Left colon (tissue), 2 donors: ENCODE data around the gene CZIB. TPM values are rescaled to one million over a fixed set of nuclear protein-coding genes. Genes with fewer than 3 reads are reported as not detected.

Source experiments
- ATAC-seq: fragments of 200-7000 bp; cut with Tn5 transposase; one replicate; pipeline ENCODE4 v1.9.1; 2020; ENCODE audit warnings: mild to moderate bottlenecking, moderate library complexity
- DNase-seq, 2 donors: peaks; one replicate each; pipeline ENCODE4 v3.0.0-alpha.2; 2020
- intact Hi-C, 2 donors: fragments of 100-400 bp; cut with DNase I in 1 of 2; cut with micrococcal nuclease in 1 of 2; formaldehyde crosslinking; loops; one replicate each; pipeline versions ENCODE4 v1.11.2 to v1.14.0; 2022; cut with DNase I, micrococcal nuclease
- long read RNA-seq: library from polyadenylated mRNA; unstranded; transcript quantifications from one replicate; pipeline ENCODE4 v2.0.0, GENCODE V29; 2021
- total RNA-seq, 2 donors: library from RNA; stranded (reverse); fragmentation: NEBNext Ultra II Directional; extraction: Animal tissue kit (Norgen Biotek cat#: 25700); gene quantifications; one replicate each; pipeline ENCODE4 v1.2.1, GENCODE V29; 2021
- donor health status: DM: no; HTN: no; CAD: no.
- donor health status: DM: yes; HTN: yes; CAD: no.

The CZIB gene
- total RNA-seq: 10 to 100 TPM; 31.3 to 33.3 TPM
- long read RNA-seq, transcript C1orf123-201 (8 exons, 1,085 nt): major isoform, 26 of 32 reads
- long read RNA-seq, partial matches to known transcripts: 1 of 32 reads
- long read RNA-seq, other reads (novel, unspliced or antisense): 4 of 32 reads

DNA sequence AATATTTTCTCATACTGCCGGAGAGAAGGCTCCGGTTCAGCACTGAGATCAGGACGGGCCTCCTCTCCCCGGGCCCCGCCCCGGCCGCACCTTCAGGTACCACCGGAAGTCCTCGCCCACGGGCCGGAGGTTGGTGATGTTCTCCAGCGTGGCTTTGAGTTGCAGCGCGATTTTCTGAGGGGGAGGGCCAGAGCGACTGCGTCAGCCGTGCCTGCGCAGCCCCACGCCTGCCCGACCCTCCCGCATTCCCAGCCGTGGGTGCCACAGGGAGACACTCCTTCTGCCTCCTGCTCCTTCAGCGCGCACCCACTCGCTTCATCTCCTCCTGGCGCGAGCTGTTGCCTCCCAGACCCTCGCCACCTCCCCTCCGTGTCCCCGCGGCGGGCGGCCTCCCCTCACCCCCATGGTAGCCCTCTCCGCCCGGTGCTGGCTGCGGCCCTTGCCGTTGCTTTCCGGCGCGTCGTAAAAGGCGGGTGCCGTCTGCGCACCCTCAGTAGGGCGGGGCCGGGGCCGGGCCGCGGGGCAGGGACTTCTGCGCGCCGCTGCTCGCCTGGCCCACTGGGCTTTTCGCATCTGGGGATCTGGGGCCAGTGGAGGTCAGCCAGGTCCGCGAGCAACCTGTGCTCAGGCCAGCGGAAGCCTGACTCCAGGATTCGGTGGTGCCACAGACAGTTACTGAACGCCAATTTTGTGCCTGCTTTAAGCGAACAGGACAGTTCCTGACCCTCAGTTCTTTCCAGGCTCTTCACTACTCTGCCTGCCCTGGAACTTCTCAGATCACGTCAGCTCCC is at the start of gene CZIB:
TSS of gene CZIB (minus strand) at position 464 of the 791 bp plus-strand sequence. CDS start at position 405, 59 bp downstream.
- intact Hi-C loops: no loop called here
- ATAC-seq (peak; percentile 94), DNase-seq (peak; percentile 96 to 99)

GRCh38 chr1:53270107-53270506 is 49.7 kb upstream of the CZIB start:
- intact Hi-C loops: no loop called here
- DNase-seq (no peak), ATAC-seq (no peak)

GRCh38 chr1:53267761-53268160 is 47.3 kb upstream of the CZIB start:
- ATAC-seq: no peak
- intact Hi-C loops: no loop called here
- no peak for DNase-seq

DNA sequence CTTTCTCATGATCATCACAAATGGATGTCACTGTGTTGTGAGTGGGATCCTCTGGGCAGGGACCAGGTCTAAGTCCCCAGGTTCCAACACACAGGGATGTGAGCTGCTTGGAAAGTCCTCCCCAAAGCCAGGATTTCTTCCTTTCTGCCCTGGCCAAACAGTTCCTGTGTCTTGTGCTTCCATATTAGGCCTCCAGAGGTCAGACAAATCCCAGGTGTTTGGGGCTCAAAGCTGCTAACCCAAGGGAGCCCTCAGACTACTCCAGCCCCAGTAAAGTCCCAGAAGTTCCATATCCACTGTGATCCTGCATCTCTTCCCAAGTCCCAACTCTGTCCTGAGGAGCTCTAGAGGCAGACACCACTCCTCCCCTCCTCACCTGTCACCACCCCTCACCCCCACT is 45.6 kb upstream of the CZIB start:
- no peak for DNase-seq
- peak; percentile 37 for ATAC-seq
- intact Hi-C loops: no loop called here

DNA sequence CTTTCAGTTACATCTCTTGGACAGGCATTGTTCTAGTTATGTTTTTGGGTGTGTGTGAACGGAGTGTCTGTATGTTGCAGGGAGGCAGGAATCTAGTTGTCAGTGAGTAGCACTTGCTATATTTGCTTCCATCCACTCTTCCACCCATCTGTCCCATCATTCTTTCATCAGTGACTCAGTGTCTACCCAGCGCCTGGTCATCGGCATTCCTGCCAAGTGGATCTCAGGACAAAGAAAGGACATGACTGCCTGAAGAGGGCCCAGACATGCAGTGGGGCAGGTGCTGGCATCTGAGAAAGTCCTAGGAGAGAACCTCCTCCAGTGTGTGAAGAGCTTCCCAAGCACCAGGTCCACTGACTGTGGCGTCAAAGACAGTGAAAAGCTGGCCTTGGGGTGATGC is 45.1 kb upstream of the CZIB start:
- ATAC-seq: no peak
- DNase-seq: no peak
- intact Hi-C loops: no loop called here

- DNase-seq (no peak), ATAC-seq (no peak)
- intact Hi-C loops: no loop called here
Measured at GRCh38 chr1:53264048-53264447, 43.6 kb upstream of the CZIB start.

GRCh38 chr1:53262000-53262399 is 41.6 kb upstream of the CZIB start:
- intact Hi-C loops: no loop called here
- DNase-seq: no peak
- no peak for ATAC-seq

- no peak for ATAC-seq
- no peak for DNase-seq
- intact Hi-C loops: no loop called here
Measured at GRCh38 chr1:53260631-53261247, 40.3 kb upstream of the CZIB start.

- no peak for DNase-seq
- no peak for ATAC-seq
- intact Hi-C loops: no loop called here
Measured at GRCh38 chr1:53259932-53260331, 39.5 kb upstream of the CZIB start.

GRCh38 chr1:53258216-53258615 is 37.8 kb upstream of the CZIB start:
- DNase-seq (no peak), ATAC-seq (no peak)
- intact Hi-C loops: no loop called here

DNA sequence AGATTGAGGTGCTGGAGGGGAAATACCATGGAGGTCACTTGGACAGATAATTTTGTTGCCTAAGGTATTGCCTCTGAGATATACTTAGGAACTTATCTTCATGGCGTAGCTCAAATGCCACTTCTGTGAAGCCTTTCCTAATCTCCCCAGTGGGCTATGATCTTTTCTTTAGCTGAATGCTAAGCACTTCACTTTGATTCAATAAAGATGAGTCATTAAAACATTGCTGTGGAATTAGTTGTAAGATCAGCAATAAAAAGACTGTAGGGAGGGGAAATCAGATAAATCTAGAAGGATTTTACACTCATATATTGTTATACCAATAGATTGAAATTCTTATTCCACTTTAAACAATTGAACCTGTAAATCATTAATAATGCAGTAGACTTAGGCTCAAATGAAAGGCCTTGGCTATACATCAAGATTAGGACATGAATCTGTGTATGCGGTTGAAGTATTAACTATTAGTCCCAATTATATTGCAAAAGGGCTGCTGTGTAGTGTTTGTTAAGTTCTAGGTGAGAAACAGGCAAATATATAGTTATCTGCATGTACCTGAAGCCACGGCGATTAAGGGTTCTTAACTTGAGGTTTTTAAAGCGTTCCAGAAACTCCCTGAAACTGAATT is 37.1 kb upstream of the CZIB start:
- ATAC-seq (no peak), DNase-seq (no peak)
- intact Hi-C loops: no loop called here

DNA sequence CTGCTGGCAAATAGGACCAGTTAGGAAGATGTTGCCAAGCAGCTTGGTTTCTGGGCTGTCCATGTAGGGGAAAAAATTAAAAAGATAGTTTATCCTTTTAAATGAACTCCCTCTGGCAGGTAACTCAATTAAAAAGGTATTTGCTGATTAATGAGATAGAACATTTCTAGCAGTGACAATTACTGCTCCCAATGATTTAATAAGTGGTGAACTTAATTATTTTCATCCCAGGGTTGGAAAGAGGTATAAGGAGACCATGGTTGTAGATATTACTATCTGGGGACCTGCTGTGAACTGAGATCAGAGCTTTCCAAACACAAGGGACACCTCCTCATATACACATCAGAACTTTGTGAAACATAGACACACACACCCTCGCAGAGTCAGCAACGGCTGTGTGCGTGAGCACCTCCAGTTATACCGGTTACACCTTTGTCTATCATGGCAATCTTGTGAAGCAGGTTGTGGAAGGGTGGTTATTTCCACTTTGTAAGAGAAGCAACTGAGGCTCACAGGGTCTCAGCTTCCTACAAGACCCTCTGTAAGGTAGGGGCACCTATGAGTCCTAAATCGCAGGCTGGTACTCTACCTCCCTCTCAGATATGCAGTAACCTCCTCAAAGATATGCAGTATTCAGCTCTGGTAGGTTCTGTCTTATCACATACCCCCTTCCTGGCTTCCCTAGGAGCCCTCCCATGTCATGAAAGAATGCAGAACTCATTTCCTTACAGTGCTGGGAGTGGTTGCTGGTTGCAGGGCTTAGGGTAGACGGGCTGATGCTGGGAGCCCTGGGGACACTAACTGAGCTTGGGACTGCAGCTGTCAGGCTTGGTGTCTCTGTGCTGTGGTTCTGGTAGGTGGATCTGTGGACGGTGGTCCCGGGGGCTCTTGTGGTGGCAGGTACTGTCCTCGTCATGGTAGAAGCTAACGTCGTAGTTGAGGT is 36.3 kb upstream of the CZIB start:
- intact Hi-C loops: no loop called here
- ATAC-seq (no peak), DNase-seq (no peak)

DNA sequence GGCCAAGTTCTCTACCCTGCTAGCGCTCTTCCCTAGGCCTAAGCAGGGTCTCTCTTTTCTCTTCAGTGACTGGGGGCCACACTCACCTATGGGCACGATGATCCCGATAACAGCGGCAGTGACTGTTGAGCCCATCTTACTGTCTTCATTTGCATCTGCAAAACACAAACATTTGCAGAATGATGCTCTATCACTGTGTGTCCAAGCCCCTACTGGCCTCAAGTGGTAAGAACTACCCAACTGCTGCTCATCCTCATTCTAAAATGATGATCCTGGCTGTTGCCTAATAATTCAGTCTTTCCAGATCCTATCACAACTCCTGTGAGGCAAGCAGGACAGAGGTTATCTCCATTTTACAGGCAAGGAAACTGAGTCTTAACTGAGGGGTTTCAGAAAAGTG is 34.6 kb upstream of the CZIB start:
- ATAC-seq (no peak), DNase-seq (no peak)
- intact Hi-C loops: no loop called here

- ATAC-seq (no peak), DNase-seq (no peak)
- intact Hi-C loops: no loop called here
Measured at GRCh38 chr1:53254011-53254640, 33.7 kb upstream of the CZIB start.

DNA sequence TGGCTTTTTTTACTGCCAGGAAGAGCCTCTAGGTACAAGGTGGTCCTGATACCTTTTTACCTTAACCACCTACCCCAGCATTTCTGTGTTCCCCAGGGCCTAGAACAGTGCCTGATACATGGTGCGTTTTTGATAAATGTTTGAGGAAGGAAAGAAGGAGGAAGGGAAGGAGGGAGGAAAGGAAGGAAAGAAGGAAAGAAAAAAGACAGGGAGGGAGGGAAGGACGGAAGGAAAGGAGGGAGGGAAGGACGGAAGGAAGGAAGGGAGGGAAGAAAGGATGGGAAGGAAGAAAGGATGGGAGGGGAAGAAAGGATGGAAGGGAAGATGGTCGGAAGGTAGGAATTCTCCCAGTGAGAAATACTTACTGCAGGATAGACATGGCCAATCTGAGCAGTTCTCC is 29.9 kb upstream of the CZIB start:
- no peak for DNase-seq
- intact Hi-C loops: no loop called here
- ATAC-seq: no peak

DNA sequence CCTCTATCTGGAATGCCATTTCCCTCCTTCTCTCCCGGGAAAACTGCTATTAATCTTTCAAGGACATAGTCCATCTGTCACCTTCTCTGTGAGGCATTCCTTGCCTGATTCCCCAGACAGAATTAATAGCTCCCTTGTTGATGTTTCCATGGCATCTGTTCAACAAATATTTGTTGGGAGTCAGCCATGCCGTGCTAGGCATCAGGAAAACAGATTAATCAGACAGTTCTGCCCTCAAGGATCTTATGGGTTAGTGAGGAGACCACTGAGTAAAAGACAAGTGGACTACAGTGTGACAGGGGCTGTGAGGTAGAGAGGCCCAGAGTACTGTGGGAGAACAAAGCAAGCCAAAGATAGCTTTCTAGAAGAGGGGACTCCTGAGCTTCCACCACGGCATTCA is 29.3 kb upstream of the CZIB start:
- no peak for DNase-seq
- intact Hi-C loops: no loop called here
- ATAC-seq: no peak

GRCh38 chr1:53246261-53247134 is 26.1 kb upstream of the CZIB start:
- DNase-seq (no peak), ATAC-seq (no peak)
- intact Hi-C loops: no loop called here

GRCh38 chr1:53244141-53244540 is 23.7 kb upstream of the CZIB start:
- ATAC-seq: no peak
- no peak for DNase-seq
- intact Hi-C loops: no loop called here
